Cardiac muscle cell (in vitro differentiated cells and primary cell): ENCODE measurements around the gene FRMD4B. TPM values are rescaled to one million over a fixed set of nuclear protein-coding genes. Genes with fewer than 3 reads are reported as not detected.

Experiments
- DNase-seq, 2 donors: peaks; one replicate each; pipeline versions ENCODE4 v3.0.0 to v3.0.0-alpha.2; 2010 to 2017; ENCODE audit warnings: low read depth in 1 of 2, low spot score in 1 of 2
- H3K27ac ChIP-seq: fragments of 200-600 bp; sonication (generic); 2 replicates; pipeline ENCODE4 v1.5.1; 2016
- H3K27me3 ChIP-seq: fragments of 200-600 bp; sonication (generic); 2 replicates; pipeline ENCODE4 v1.6.0; 2016; ENCODE audit warnings: control low read depth
- H3K36me3 ChIP-seq: fragments of 200-600 bp; sonication (generic); 2 replicates; pipeline ENCODE4 v1.5.1; 2016; ENCODE audit warnings: control low read depth
- H3K4me1 ChIP-seq: fragments of 200-600 bp; sonication (generic); 2 replicates; pipeline ENCODE4 v1.8.1; 2017; ENCODE audit warnings: low read depth, mild to moderate bottlenecking, mixed run types
- H3K4me3 ChIP-seq: fragments of 200-600 bp; sonication (generic); 2 replicates; pipeline ENCODE4 v1.5.1; 2016; ENCODE audit warnings: mild to moderate bottlenecking
- H3K9me3 ChIP-seq: fragments of 200-600 bp; sonication (generic); 2 replicates; pipeline ENCODE4 v1.5.1; 2017; ENCODE audit warnings: low read depth, mild to moderate bottlenecking, control low read depth
- CTCF ChIP-seq: IDR thresholded peaks from 2 replicates; pipeline ENCODE4 v1.5.1; 2012; ENCODE audit warnings: low read depth, mild to moderate bottlenecking, low read length
- polyA plus RNA-seq: library from polyadenylated mRNA; unstranded; fragments of >200 nt; fragmentation: Nextera tagmentation; extraction: Ambion mirVana; gene quantifications from 2 replicates; pipeline ENCODE4 v1.2.1, GENCODE V29; 2016
- total RNA-seq: library from RNA; depleted of rRNA; stranded (reverse); fragments of >200 nt; gene quantifications from 2 replicates; pipeline ENCODE4 v1.2.3, GENCODE V29; 2016

The FRMD4B gene
- total and polyA plus RNA-seq, 2 experiments from 2014 or later = 38.6 to 78.7 TPM

DNA sequence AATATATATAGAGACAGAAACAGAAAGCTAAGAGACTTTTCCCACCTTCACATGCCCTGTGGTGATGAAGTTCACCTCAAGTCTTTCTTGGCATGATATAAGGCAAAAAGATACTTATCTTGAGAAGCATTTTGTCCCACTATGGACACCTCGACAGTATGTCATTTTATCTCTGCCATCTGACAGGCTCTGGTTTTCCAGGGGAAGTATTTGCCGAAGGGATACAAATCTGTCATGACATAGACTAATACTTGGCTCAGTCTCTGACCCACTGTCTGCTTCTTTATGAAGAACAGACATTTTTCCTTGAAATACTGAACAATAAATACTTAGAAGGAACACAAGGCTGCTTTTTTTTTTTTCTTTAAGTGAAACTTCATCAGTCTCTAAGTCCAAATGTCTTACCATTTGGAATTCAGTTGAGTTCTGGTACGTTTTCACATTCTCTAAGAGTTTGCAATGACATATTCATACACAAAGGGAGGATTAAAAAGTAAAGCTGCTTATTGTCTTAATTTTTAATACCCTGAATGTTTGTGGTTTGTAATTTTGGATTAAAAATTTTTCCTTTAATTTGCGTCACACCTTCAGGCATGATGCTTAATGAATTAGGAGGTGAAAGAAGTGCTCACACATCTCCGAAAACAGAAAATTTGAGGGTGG, 175.7 kb downstream of the FRMD4B start:
- Histone ChIP-seq H3K9me3 (no peaks in the 10 kb centered on the region), H3K4me1 (no peaks in the 10 kb centered on the region), H3K4me3 (no peak overlapping the region), H3K27ac (no peak overlapping the region), H3K36me3 (peaks cover 20% of the 10 kb centered on the region), H3K27me3 (no peaks in the 10 kb centered on the region)
- TF ChIP-seq CTCF = no peak
- DNase-seq = no peak

- peaks cover 19% of the 10 kb centered on the region for H3K36me3 ChIP-seq
- no peaks in the 10 kb centered on the region for H3K4me1 ChIP-seq
- TF ChIP-seq CTCF = no peak
- H3K9me3 ChIP-seq = no peaks in the 10 kb centered on the region
- H3K4me3 ChIP-seq = no peak overlapping the region
- H3K27ac ChIP-seq = no peak overlapping the region
- no peaks in the 10 kb centered on the region for H3K27me3 ChIP-seq
- no peak for DNase-seq
These were observed 176.5 kb downstream of the FRMD4B start for GRCh38 chr3:69209413-69209812.

DNA sequence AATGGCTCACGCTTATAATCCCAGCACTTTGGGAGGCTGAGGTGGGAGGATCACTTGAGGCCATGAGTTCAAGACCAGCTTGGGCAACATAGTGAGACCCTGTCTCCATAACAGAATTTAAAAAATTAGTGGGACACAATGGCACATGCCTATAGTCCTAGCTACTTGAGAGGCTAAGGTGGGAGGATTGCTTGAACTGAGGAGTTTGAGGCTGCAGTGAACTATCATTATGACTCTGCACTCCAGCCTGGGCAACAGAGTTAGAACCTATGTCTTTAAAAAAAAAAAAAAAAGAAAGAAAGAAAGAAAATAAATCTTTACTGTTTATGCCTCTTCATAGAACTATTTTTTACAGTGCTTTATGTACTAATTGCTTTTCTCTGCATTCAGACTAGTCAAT, 178.9 kb downstream of the FRMD4B start:
- H3K4me3 ChIP-seq = no peak overlapping the region
- H3K9me3 ChIP-seq = no peaks in the 10 kb centered on the region
- no peak for TF ChIP-seq CTCF
- no peaks in the 10 kb centered on the region for H3K27me3 ChIP-seq
- no peaks in the 10 kb centered on the region for H3K36me3 ChIP-seq
- no peak overlapping the region for H3K27ac ChIP-seq
- DNase-seq = no peak
- H3K4me1 ChIP-seq = no peaks in the 10 kb centered on the region

DNA sequence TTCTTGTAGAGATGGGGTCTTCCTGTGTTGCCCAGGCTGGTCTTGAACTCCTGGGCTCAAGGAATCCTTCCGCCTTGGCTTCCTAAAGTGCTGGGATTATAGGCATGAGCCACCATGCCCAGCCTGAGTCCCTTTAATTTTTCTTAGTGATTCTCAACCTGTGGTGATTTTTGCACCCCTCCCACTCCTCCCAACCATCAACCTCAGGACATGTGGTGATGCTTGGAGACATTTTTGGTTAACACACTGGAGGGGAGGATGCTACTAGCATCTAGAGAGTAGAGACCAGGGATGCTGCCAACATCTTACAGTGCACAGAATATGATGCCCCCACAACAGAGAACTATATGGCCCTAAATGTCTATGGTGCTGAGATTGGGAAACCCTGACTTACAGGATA, 180.5 kb downstream of the FRMD4B start:
- Histone ChIP-seq H3K27ac (no peak overlapping the region), H3K36me3 (no peaks in the 10 kb centered on the region), H3K27me3 (no peaks in the 10 kb centered on the region), H3K9me3 (no peaks in the 10 kb centered on the region), H3K4me1 (peaks cover 12% of the 10 kb centered on the region), H3K4me3 (no peak overlapping the region)
- no peak for TF ChIP-seq CTCF
- no peak for DNase-seq

DNA sequence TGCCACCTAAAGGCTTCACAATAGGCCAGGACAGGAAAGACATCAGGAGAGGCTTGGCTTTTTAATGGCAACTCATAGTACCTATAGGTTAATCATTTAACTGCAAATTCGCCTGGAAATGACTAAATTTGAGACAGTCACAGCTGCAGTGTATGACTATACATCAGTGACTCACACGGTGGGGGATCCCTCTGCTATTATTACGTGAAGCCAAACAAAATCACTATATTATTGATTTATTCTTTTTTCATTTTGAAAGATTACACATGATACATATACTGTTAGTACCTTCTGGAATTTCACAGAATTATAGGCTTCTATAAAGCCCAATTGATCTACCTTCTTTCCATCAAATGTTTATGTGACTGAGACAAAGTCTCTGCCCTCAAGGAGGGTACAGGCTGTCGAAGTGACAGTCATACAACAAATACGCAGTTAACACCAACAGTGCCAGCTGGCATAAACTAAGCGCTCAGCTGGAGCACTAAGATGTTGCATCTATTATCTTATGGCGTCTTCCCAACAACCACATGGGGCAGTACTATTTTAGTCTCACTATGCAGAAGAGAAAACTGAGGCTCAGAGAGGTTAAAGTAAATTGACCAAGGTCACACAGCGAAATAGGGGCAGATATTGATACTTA, 181.5 kb downstream of the FRMD4B start:
- DNase-seq = no peak
- peaks cover 20% of the 10 kb centered on the region for H3K4me1 ChIP-seq
- peak overlapping the region; percentile 13 for H3K27ac ChIP-seq
- H3K27me3 ChIP-seq = no peaks in the 10 kb centered on the region
- no peak for TF ChIP-seq CTCF
- H3K9me3 ChIP-seq = no peaks in the 10 kb centered on the region
- H3K36me3 ChIP-seq = no peaks in the 10 kb centered on the region
- H3K4me3 ChIP-seq = no peak overlapping the region
